Neural cell (in vitro differentiated cells): ENCODE results near the gene UMOD. TPM values are rescaled to one million over a fixed set of nuclear protein-coding genes. Genes with fewer than 3 reads are reported as not detected.

ENCODE experiments used
- H2AFZ ChIP-seq: fragments of 200-600, 300-800 bp; sonication (generic), shearing (Covaris generic); 2 replicates; pipeline ENCODE4 v1.6.0; 2014; ENCODE audit warnings: low read depth, mild to moderate bottlenecking, antibody characterized with exemption, low read length, moderate library complexity
- H3F3A ChIP-seq: fragments of 200-600 bp; shearing (Covaris generic); 2 replicates; pipeline ENCODE4 v1.6.1; 2016; ENCODE audit warnings: mild to moderate bottlenecking, moderate library complexity, mixed read lengths, antibody characterized with exemption, low read length; ENCODE audit not compliant: insufficient read depth, poor library complexity, severe bottlenecking
- H3K27ac ChIP-seq: fragments of 200-600, 300-800 bp; sonication (generic), shearing (Covaris generic); 2 replicates; pipeline ENCODE4 v1.5.1; 2014; ENCODE audit warnings: mild to moderate bottlenecking, low read length, moderate library complexity
- H3K27me3 ChIP-seq: fragments of 300-800, 200-600 bp; sonication (generic), shearing (Covaris generic); 2 replicates; pipeline ENCODE4 v1.6.0; 2014; ENCODE audit warnings: mild to moderate bottlenecking, low read depth, low read length, moderate library complexity; ENCODE audit not compliant: insufficient read depth
- H3K36me3 ChIP-seq: fragments of 300-800, 200-600 bp; sonication (generic), shearing (Covaris generic); 2 replicates; pipeline ENCODE4 v1.5.1; 2014; ENCODE audit warnings: mild to moderate bottlenecking, antibody characterized with exemption, low read length, moderate library complexity; ENCODE audit not compliant: insufficient read depth
- H3K4me2 ChIP-seq: fragments of 300-800, 200-600 bp; sonication (generic), shearing (Covaris generic); 2 replicates; pipeline ENCODE4 v1.6.0; 2014; ENCODE audit warnings: mild to moderate bottlenecking, low read length
- H3K4me3 ChIP-seq: fragments of 300-800, 200-600 bp; sonication (generic), shearing (Covaris generic); 2 replicates; pipeline ENCODE4 v1.5.1; 2014; ENCODE audit warnings: mild to moderate bottlenecking, low read length, moderate library complexity
- H3K79me2 ChIP-seq: fragments of 200-600 bp; shearing (Covaris generic); replicated peaks from 2 replicates; pipeline ENCODE4 v1.6.0; 2014; ENCODE audit warnings: mild to moderate bottlenecking, low read length, moderate library complexity; ENCODE audit not compliant: insufficient read depth
- H3K9ac ChIP-seq: fragments of 300-800, 200-600 bp; sonication (generic), shearing (Covaris generic); 2 replicates; pipeline ENCODE4 v1.6.1; 2016; ENCODE audit warnings: mild to moderate bottlenecking, low read length, mixed read lengths
- H3K9me2 ChIP-seq: fragments of 200-600 bp; shearing (Covaris generic); 2 replicates; pipeline ENCODE4 v1.6.1; 2016; ENCODE audit warnings: mild to moderate bottlenecking, low read length, mixed read lengths; ENCODE audit not compliant: insufficient read depth
- H3K9me3 ChIP-seq: fragments of 200-600, 300-800 bp; sonication (generic), shearing (Covaris generic); 2 replicates; pipeline ENCODE4 v1.6.1; 2016; ENCODE audit warnings: mild to moderate bottlenecking, mixed run types, low read length, moderate library complexity, mixed read lengths
- H4K20me1 ChIP-seq: fragments of 200-600 bp; shearing (Covaris generic); 2 replicates; pipeline ENCODE4 v1.6.1; 2016; ENCODE audit warnings: mild to moderate bottlenecking, mixed run types; ENCODE audit not compliant: insufficient read depth
- CTCF ChIP-seq: fragments of 450-650 bp; IDR thresholded peaks from 2 replicates; pipeline ENCODE4 v1.5.1; 2014; ENCODE audit warnings: antibody characterized with exemption, mild to moderate bottlenecking, moderate library complexity; ENCODE audit not compliant: poor library complexity, severe bottlenecking
- EP300 ChIP-seq: fragments of 450-650 bp; conservative IDR thresholded peaks from 2 replicates; pipeline ENCODE4 v1.6.1; 2014; ENCODE audit warnings: antibody characterized with exemption, mild to moderate bottlenecking, moderate library complexity; ENCODE audit not compliant: poor library complexity, severe bottlenecking
- EZH2 ChIP-seq: fragments of 200-600, 300-800 bp; shearing (Covaris generic), sonication (generic); IDR thresholded peaks from 2 replicates; pipeline ENCODE4 v1.6.1; 2014; ENCODE audit warnings: antibody characterized with exemption, low read length, borderline replicate concordance, mild to moderate bottlenecking; ENCODE audit not compliant: insufficient read depth, poor library complexity, severe bottlenecking
- MXI1 ChIP-seq: fragments of 450-650 bp; conservative IDR thresholded peaks from 2 replicates; pipeline ENCODE4 v1.6.1; 2014; ENCODE audit warnings: antibody characterized with exemption, mild to moderate bottlenecking; ENCODE audit not compliant: poor library complexity, severe bottlenecking
- POLR2AphosphoS5 ChIP-seq: IDR thresholded peaks from 2 replicates; pipeline ENCODE4 v1.6.1; 2012
- RAD21 ChIP-seq: fragments of 450-650 bp; conservative IDR thresholded peaks from 2 replicates; pipeline ENCODE4 v1.6.1; 2014; ENCODE audit warnings: antibody characterized with exemption, mild to moderate bottlenecking, moderate library complexity
- SMC3 ChIP-seq: fragments of 450-650 bp; conservative IDR thresholded peaks from 2 replicates; pipeline ENCODE4 v1.6.1; 2014; ENCODE audit warnings: antibody characterized with exemption, mild to moderate bottlenecking, moderate library complexity; ENCODE audit not compliant: poor library complexity
- TAF1 ChIP-seq: IDR thresholded peaks from 2 replicates; pipeline ENCODE4 v1.6.1; 2012; ENCODE audit warnings: low read depth
- polyA plus RNA-seq: library from polyadenylated mRNA; depleted of rRNA; stranded (reverse); fragments of >200 nt; gene quantifications from 2 replicates; pipeline ENCODE4 v1.2.3, GENCODE V29; 2014
- TF ChIP-seq, protein P1 (sequence below): IDR thresholded peaks from 2 replicates; pipeline ENCODE4 v1.6.1; 2012; ENCODE audit warnings: borderline replicate concordance

The UMOD gene
- polyA plus RNA-seq, 1 donor from 2014 or later = not detected

DNA sequence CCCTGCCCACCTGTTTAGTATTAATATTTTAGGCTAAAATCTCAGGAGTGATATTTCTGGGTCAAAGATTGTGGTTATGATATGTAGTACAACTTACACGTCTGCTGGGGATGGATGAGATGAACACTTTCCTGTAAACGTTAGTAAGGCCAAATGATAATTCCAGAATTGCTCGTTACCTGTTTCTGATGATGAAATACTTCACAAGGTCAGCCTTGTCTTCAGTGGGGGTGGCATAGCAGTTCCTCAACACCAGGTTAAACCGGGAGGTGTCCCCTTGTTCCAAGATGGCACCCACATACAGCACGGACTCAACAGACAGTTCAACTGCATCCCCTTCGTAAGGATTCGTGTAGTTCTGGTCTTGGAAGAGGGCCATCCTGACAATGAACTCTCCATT, 34.5 kb downstream of the UMOD start:
- Histone ChIP-seq H3K9ac (no peak overlapping the region), H3K9me2 (no peaks in the 10 kb centered on the region), H3K27me3 (no peaks in the 10 kb centered on the region), H3K4me2 (no peak overlapping the region), H3K4me3 (no peak overlapping the region), H3K27ac (no peak overlapping the region), H3F3A (no peaks in the 10 kb centered on the region), H2AFZ (no peak overlapping the region), H3K79me2 (no peaks in the 10 kb centered on the region), H4K20me1 (no peaks in the 10 kb centered on the region), H3K9me3 (no peaks in the 10 kb centered on the region), H3K36me3 (no peaks in the 10 kb centered on the region)
- TF ChIP-seq, protein P1, sequence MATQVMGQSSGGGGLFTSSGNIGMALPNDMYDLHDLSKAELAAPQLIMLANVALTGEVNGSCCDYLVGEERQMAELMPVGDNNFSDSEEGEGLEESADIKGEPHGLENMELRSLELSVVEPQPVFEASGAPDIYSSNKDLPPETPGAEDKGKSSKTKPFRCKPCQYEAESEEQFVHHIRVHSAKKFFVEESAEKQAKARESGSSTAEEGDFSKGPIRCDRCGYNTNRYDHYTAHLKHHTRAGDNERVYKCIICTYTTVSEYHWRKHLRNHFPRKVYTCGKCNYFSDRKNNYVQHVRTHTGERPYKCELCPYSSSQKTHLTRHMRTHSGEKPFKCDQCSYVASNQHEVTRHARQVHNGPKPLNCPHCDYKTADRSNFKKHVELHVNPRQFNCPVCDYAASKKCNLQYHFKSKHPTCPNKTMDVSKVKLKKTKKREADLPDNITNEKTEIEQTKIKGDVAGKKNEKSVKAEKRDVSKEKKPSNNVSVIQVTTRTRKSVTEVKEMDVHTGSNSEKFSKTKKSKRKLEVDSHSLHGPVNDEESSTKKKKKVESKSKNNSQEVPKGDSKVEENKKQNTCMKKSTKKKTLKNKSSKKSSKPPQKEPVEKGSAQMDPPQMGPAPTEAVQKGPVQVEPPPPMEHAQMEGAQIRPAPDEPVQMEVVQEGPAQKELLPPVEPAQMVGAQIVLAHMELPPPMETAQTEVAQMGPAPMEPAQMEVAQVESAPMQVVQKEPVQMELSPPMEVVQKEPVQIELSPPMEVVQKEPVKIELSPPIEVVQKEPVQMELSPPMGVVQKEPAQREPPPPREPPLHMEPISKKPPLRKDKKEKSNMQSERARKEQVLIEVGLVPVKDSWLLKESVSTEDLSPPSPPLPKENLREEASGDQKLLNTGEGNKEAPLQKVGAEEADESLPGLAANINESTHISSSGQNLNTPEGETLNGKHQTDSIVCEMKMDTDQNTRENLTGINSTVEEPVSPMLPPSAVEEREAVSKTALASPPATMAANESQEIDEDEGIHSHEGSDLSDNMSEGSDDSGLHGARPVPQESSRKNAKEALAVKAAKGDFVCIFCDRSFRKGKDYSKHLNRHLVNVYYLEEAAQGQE = no peak
- TF ChIP-seq MXI1 (no peak), POLR2AphosphoS5 (no peak), EP300 (no peak), RAD21 (no peak), CTCF (no peak), EZH2 (no peak), SMC3 (no peak), TAF1 (no peak)

- Histone ChIP-seq H3K9ac (no peak overlapping the region), H3K9me3 (no peaks in the 10 kb centered on the region), H3K4me3 (no peak overlapping the region), H3K4me2 (no peak overlapping the region), H3K9me2 (no peaks in the 10 kb centered on the region), H4K20me1 (no peaks in the 10 kb centered on the region), H3K27me3 (no peaks in the 10 kb centered on the region), H3F3A (no peaks in the 10 kb centered on the region), H3K79me2 (no peaks in the 10 kb centered on the region), H2AFZ (no peak overlapping the region), H3K36me3 (no peaks in the 10 kb centered on the region), H3K27ac (no peak overlapping the region)
- TF ChIP-seq TAF1 = no peak
- no peak for TF ChIP-seq EZH2
- TF ChIP-seq, protein P1 = no peak
- no peak for TF ChIP-seq MXI1
- no peak for TF ChIP-seq EP300
- TF ChIP-seq CTCF = no peak
- TF ChIP-seq SMC3 = no peak
- TF ChIP-seq RAD21 = no peak
- TF ChIP-seq POLR2AphosphoS5 = no peak
Observed at GRCh38 chr16:20317117-20317516, 35.4 kb downstream of the UMOD start.
